Activated T-helper 17 cell treated with anti-CD3 and anti-CD28 coated beads, Interleukin-2, amount 50 U/mL, for 72 hours (primary cell): ENCODE measurements around the gene OLFML2A. TPM values are rescaled to one million over a fixed set of nuclear protein-coding genes. Genes with fewer than 3 reads are reported as not detected.
"Not testable (repeated sequence)": the region's sequence is repeated elsewhere in the genome, so short reads cannot be mapped to it uniquely, and the experiment has no call there.

Experiments used
- ATAC-seq: fragments of 150-1000 bp; cut with Tn5 transposase; replicated peaks from 2 replicates; pipeline ENCODE4 v1.10.0; 2021; ENCODE audit warnings: mild to moderate bottlenecking, moderate library complexity
- H3K27ac Mint-ChIP-seq: one replicate; pipeline ENCODE4 v1.8.0; 2022; ENCODE audit warnings: mixed read lengths
- H3K27me3 Mint-ChIP-seq: one replicate; pipeline ENCODE4 v1.8.0; 2022; ENCODE audit warnings: mixed read lengths
- H3K36me3 Mint-ChIP-seq: one replicate; pipeline ENCODE4 v1.8.0; 2022; ENCODE audit warnings: low read depth, mild to moderate bottlenecking, mixed read lengths
- H3K4me1 Mint-ChIP-seq: one replicate; pipeline ENCODE4 v1.8.0; 2022; ENCODE audit warnings: mixed read lengths
- H3K4me3 Mint-ChIP-seq: one replicate; pipeline ENCODE4 v1.8.0; 2022; ENCODE audit warnings: mild to moderate bottlenecking, mixed read lengths
- H3K9me3 Mint-ChIP-seq: one replicate; pipeline ENCODE4 v1.8.0; 2022; ENCODE audit warnings: mixed read lengths
- total RNA-seq, 2 donors: library from RNA; stranded (reverse); gene quantifications; one replicate each; pipeline ENCODE4 v1.2.3, GENCODE V29; 2022

Gene OLFML2A
- total RNA-seq = not detected

DNA sequence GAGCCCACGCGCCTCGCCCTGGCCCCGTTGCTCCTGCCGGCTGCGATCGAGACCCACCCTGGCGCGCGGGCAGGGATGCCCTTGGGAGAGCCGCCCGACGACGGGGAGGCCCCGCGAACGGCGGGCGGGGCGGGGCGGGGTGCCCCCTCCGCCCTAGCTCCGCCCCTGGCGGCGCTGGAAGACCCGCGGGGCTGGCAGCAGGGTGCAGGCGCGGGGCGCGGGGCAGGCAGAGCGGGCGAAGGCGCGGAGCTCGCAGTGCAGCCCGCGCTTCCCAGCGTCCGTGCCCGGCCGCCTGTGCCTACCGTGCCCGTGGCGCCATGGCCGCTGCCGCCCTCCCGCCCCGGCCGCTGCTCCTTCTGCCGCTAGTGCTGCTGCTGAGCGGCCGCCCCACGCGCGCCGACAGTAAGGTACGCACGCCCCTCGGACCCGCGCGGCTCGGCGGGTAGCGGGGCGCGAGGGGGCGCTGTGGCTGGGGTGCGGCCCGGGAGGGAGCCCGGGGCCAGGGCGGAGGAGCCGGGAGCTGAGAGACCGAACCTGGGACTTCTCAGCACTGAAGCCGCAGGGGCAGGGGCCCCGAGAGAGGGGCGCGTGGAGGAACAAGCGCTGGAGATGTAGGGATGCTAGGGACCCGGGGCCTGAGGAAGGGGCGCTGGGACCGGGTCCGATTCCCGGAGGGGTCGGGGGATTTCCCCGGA is at the start of gene OLFML2A:
Gene OLFML2A, plus strand, starts transcription at position 180 of the 695 bp plus-strand sequence. Its CDS starts 138 bp downstream, at position 318.
- ATAC-seq = peak; percentile 18
- Mint-ChIP-seq H3K36me3 (no peaks in the 10 kb centered on the region), H3K27me3 (peaks cover 22% of the 10 kb centered on the region), H3K4me1 (peaks cover 18% of the 10 kb centered on the region), H3K4me3 (peak within 1 kb of the TSS; percentile 62), H3K27ac (no peak within 1 kb of the TSS), H3K9me3 (no peaks in the 10 kb centered on the region)

GRCh38 chr9:124730772-124731171 is 46.2 kb upstream of the OLFML2A start:
- ATAC-seq = no peak
- no peaks in the 10 kb centered on the region for H3K36me3 Mint-ChIP-seq
- no peak overlapping the region for H3K4me3 Mint-ChIP-seq
- H3K4me1 Mint-ChIP-seq = no peaks in the 10 kb centered on the region
- no peaks in the 10 kb centered on the region for H3K9me3 Mint-ChIP-seq
- H3K27me3 Mint-ChIP-seq = peaks cover 16% of the 10 kb centered on the region
- no peak overlapping the region for H3K27ac Mint-ChIP-seq

DNA sequence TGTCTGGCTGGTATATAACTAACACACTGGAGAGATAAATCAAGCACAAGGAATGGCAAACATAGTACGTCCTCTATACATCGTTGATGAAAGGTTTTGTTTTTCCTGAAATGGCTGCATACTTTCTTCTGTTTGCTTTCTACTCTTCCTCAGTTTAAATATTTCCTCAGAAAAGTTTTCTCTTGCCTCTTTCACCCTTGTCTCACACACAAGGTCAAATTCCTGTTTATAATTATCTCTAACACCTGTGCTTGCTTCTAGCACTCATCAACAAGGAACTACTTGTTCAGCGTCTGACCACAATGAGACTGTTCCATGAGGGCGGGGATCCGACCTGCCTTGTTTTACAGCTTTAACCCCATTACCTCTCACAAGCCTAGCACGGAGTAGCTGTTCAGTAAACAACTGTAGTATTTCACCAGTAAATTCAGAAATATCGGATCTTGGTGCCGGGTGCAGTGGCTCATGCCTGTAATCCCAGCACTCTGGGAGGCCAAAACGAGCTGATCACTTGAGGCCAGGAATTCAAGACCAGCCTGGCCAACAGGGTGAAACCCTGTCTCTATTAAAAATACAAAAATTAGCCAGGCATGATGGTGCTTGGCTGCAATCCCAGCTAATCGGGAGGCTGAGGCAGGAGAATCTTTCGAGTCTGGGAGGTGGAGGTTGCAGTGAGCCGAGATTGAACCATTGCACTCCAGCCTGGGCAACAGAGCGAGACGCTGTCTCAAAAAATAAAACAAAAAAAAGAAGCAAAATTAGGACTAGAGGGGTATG is 42.8 kb upstream of the OLFML2A start:
- Mint-ChIP-seq H3K27me3 (peaks cover 11% of the 10 kb centered on the region), H3K9me3 (no peaks in the 10 kb centered on the region), H3K4me3 (no peak overlapping the region), H3K4me1 (no peaks in the 10 kb centered on the region), H3K27ac (no peak overlapping the region), H3K36me3 (no peaks in the 10 kb centered on the region)
- no peak for ATAC-seq

- not testable (repeated sequence) for H3K36me3 Mint-ChIP-seq, H3K4me1 Mint-ChIP-seq, ATAC-seq, H3K4me3 Mint-ChIP-seq, H3K9me3 Mint-ChIP-seq
- Mint-ChIP-seq H3K27me3 (peaks cover 11% of the 10 kb centered on the region), H3K27ac (peak overlapping the region; percentile 1)
These were observed 42.2 kb upstream of the OLFML2A start for GRCh38 chr9:124734741-124735083.

DNA sequence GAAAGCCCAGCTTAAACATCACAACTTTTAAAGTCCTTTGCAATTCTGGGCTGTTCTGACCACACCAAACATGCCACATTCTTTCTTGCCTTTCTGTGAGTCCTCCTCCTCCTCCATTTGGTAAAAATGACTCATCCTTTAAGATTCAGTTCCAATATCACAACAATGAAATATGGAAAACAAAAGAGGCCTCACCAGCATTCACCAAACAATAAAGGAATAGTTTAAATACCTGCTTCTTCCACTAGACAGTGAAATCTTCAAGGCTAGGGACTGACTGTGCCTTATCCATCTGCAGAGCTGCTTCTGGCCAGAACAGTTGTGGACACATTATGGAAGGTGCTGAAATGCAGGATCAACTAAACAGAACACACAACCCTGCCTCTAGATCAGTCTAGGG is 41.8 kb upstream of the OLFML2A start:
- Mint-ChIP-seq H3K36me3 (no peaks in the 10 kb centered on the region), H3K27me3 (peaks cover 11% of the 10 kb centered on the region), H3K27ac (peak overlapping the region; percentile 1), H3K4me3 (no peak overlapping the region), H3K4me1 (peaks cover 3% of the 10 kb centered on the region), H3K9me3 (no peaks in the 10 kb centered on the region)
- ATAC-seq = peak; percentile 87

- H3K9me3 Mint-ChIP-seq, ATAC-seq, H3K27ac Mint-ChIP-seq, H3K36me3 Mint-ChIP-seq, H3K4me3 Mint-ChIP-seq, H3K4me1 Mint-ChIP-seq: not testable (repeated sequence)
- H3K27me3 Mint-ChIP-seq = peaks cover 11% of the 10 kb centered on the region
These were observed 38.9 kb upstream of the OLFML2A start for GRCh38 chr9:124738075-124738474.

- Mint-ChIP-seq H3K4me3 (no peak overlapping the region), H3K4me1 (peaks cover 4% of the 10 kb centered on the region), H3K36me3 (no peaks in the 10 kb centered on the region), H3K9me3 (no peaks in the 10 kb centered on the region), H3K27me3 (peaks cover 7% of the 10 kb centered on the region), H3K27ac (no peak overlapping the region)
- ATAC-seq = no peak
These were observed 37.6 kb upstream of the OLFML2A start for GRCh38 chr9:124739360-124739759.

GRCh38 chr9:124741149-124741548 is 35.8 kb upstream of the OLFML2A start:
- Mint-ChIP-seq H3K9me3 (no peaks in the 10 kb centered on the region), H3K36me3 (no peaks in the 10 kb centered on the region), H3K4me1 (peaks cover 4% of the 10 kb centered on the region), H3K27me3 (peaks cover 7% of the 10 kb centered on the region), H3K27ac (no peak overlapping the region), H3K4me3 (no peak overlapping the region)
- ATAC-seq = no peak

- Mint-ChIP-seq H3K27ac (no peak overlapping the region), H3K4me1 (peaks cover 4% of the 10 kb centered on the region), H3K4me3 (no peak overlapping the region)
These were observed 35.3 kb upstream of the OLFML2A start for GRCh38 chr9:124741662-124742061.

GRCh38 chr9:124742940-124743339 is 34.0 kb upstream of the OLFML2A start:
- Mint-ChIP-seq H3K27ac (no peak overlapping the region), H3K4me1 (peaks cover 4% of the 10 kb centered on the region), H3K4me3 (no peak overlapping the region), H3K9me3 (no peaks in the 10 kb centered on the region), H3K36me3 (no peaks in the 10 kb centered on the region), H3K27me3 (peaks cover 13% of the 10 kb centered on the region)
- ATAC-seq = no peak

More at GRCh38 chr9:124741662-124742061, 35.3 kb upstream of the OLFML2A start:
- Mint-ChIP-seq H3K27me3 (peaks cover 7% of the 10 kb centered on the region), H3K36me3 (no peaks in the 10 kb centered on the region), H3K9me3 (no peaks in the 10 kb centered on the region)
- ATAC-seq = no peak

DNA sequence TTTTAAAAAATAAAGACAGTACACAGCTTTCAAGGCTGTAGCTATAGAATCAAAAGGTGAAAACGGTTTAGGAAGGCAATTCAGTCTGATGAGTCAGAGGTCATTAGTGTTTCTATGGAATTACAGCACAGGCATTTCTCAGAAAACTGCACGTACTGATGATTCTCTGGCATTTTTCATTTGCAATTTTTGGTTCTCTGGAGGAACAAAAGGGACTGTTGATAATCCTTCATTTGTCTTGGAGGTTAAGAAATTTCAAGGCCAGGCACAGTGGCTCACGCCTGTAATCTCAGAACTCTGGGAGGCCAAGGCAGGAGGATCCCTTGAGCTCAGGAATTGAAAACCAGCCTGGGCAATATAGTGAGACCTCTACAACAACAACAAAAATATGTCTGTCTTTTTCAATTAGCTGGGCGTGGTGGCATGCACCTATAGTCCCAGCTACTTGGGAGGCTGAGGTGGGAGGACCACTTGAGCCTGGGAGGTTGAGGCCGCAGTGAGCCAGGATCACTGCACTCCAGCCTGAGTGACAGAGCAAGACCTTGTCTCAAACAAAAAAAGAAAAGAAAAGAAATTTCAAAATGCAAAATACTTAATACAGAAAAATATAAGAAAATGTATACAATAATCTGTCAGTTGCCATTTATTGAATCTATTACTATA is 33.1 kb upstream of the OLFML2A start:
- ATAC-seq = peak; percentile 38
- H3K27ac Mint-ChIP-seq = no peak overlapping the region
- no peaks in the 10 kb centered on the region for H3K36me3 Mint-ChIP-seq
- H3K4me3 Mint-ChIP-seq = no peak overlapping the region
- H3K27me3 Mint-ChIP-seq = peaks cover 13% of the 10 kb centered on the region
- peaks cover 4% of the 10 kb centered on the region for H3K4me1 Mint-ChIP-seq
- no peaks in the 10 kb centered on the region for H3K9me3 Mint-ChIP-seq

DNA sequence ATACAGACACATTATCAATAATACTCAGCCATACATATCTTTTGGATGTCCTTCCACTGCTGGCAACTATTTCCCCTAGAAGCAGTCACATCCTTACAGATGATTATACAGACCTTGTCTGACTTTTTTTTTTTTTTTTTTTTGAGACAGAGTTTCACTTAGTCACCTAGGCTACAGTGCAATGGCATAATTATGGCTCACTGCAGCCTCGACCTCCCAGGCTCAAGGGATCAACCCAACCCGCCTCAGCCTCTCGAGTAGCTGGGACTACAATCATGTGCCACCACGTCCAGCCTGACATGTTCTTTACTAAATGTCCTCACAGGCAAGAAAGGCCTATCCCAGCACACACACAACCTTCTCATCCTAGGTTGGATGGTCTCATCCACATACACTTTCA is 29.9 kb upstream of the OLFML2A start:
- H3K36me3 Mint-ChIP-seq = no peaks in the 10 kb centered on the region
- peaks cover 16% of the 10 kb centered on the region for H3K27me3 Mint-ChIP-seq

DNA sequence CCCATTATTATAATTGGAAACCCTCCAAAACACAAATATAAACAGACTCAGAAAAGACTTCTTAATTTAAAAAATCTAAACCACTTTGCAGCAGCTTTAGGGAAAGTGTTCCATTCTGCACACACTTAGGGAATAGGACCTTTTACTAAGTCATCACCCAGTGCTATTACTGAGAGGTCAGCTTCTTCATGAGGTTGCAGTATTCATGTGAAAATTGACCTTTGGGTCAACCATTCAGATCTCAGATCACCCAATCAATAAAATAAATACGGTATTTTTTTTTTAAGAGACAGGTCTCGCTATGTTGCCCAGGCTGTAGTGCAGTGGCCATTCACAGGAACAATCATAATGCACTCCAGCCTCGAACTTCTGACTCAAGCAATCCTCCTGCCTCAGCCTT is 27.6 kb upstream of the OLFML2A start:
- ATAC-seq = no peak
- Mint-ChIP-seq H3K27me3 (peaks cover 23% of the 10 kb centered on the region), H3K4me3 (no peak overlapping the region), H3K4me1 (peaks cover under 1% of the 10 kb centered on the region), H3K36me3 (no peaks in the 10 kb centered on the region), H3K9me3 (no peaks in the 10 kb centered on the region), H3K27ac (no peak overlapping the region)

More for the DNA sequence above, 29.9 kb upstream of the OLFML2A start:
- Mint-ChIP-seq H3K4me1 (no peaks in the 10 kb centered on the region), H3K9me3 (no peaks in the 10 kb centered on the region), H3K4me3 (no peak overlapping the region), H3K27ac (no peak overlapping the region)
- ATAC-seq = peak; percentile 46

DNA sequence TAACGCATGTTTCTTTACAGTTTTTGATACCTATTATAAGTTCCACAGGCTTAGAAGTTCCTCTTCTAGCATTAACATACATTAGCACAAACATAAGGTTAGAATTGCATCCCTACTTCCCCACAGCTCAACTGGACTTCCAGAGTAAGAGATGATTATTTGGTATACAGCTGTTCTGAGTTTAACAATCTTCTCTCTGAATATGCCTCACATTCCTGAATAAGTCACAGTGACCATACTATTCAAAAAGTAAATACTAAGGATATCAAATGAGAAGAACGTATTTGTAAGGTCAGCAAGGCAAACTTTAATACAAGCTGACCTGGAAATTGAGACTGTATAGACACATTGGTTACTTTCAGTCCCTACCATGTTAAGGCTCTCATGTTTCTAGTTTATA is 27.2 kb upstream of the OLFML2A start:
- no peak overlapping the region for H3K4me3 Mint-ChIP-seq
- H3K9me3 Mint-ChIP-seq = no peaks in the 10 kb centered on the region

DNA sequence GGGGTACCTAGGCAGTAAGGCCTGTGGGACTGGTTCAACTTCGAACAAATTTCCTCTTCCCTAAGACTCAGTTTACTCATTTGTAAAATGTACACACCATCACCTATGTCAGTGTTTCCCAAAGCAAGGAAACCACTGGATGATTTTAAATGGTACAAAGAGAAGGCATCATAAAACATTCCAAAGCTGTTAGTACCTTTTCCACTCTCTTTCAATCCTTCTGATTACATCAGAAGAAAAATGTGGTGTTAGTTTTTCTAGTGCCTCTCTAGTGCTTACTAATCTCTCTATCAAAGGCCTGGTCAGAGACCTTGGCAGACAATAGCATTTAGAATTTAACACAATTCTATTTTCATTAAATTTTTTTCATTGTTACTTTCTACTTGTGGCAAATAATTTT is 24.0 kb upstream of the OLFML2A start:
- H3K9me3 Mint-ChIP-seq = no peaks in the 10 kb centered on the region
- H3K4me3 Mint-ChIP-seq = no peak overlapping the region
- no peak for ATAC-seq
- peaks cover 9% of the 10 kb centered on the region for H3K4me1 Mint-ChIP-seq
- H3K27me3 Mint-ChIP-seq = peaks cover 49% of the 10 kb centered on the region
- no peak overlapping the region for H3K27ac Mint-ChIP-seq
- no peaks in the 10 kb centered on the region for H3K36me3 Mint-ChIP-seq

More for the DNA sequence above, 27.2 kb upstream of the OLFML2A start:
- no peak for ATAC-seq
- no peaks in the 10 kb centered on the region for H3K36me3 Mint-ChIP-seq
- H3K27ac Mint-ChIP-seq = no peak overlapping the region
- peaks cover 28% of the 10 kb centered on the region for H3K27me3 Mint-ChIP-seq
- peaks cover 5% of the 10 kb centered on the region for H3K4me1 Mint-ChIP-seq
